ENCODE measurements around the gene KCNMA1. TPM values are rescaled to one million over a fixed set of nuclear protein-coding genes. Genes with fewer than 3 reads are reported as not detected.
"Not testable (repeated sequence)": the region's sequence is repeated elsewhere in the genome, so short reads cannot be mapped to it uniquely, and the experiment has no call there.

KCNMA1 gene
- total RNA-seq, 3 donors from 2014 or later, result 45.4 to 312 (median 62.4) TPM

DNA sequence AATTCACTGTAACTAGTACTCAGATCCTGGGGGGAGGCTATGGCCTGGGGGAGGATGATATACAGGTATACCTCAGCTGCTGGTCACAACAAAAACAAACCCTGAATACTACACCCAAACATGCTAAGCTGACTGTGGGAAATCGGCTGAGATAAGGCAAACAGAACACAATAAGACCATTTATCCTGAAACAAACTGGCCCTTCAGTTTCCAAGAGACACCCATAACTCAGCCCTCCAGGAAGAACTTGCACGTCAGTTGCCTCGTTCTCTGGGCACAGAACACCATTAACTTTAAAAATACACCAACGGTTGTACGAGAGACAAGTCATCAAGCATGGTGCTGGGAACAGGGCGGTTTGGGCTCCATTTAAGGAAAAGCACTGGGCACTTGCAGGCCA is 24.1 kb upstream of the KCNMA1 start:
- no peaks in the 10 kb centered on the region for H3K9me3 ChIP-seq
- TF ChIP-seq, protein P1, sequence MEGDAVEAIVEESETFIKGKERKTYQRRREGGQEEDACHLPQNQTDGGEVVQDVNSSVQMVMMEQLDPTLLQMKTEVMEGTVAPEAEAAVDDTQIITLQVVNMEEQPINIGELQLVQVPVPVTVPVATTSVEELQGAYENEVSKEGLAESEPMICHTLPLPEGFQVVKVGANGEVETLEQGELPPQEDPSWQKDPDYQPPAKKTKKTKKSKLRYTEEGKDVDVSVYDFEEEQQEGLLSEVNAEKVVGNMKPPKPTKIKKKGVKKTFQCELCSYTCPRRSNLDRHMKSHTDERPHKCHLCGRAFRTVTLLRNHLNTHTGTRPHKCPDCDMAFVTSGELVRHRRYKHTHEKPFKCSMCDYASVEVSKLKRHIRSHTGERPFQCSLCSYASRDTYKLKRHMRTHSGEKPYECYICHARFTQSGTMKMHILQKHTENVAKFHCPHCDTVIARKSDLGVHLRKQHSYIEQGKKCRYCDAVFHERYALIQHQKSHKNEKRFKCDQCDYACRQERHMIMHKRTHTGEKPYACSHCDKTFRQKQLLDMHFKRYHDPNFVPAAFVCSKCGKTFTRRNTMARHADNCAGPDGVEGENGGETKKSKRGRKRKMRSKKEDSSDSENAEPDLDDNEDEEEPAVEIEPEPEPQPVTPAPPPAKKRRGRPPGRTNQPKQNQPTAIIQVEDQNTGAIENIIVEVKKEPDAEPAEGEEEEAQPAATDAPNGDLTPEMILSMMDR (IDR thresholded peaks at IDR 0.05), result no peak
- no peak overlapping the region for H3K4me3 ChIP-seq
- intact Hi-C loops (cut with DNase I, micrococcal nuclease), result no loop called here
- no peak for ATAC-seq
- no peaks in the 10 kb centered on the region for H3K36me3 ChIP-seq (ENCODE audit: low read depth)
- H3K4me1 ChIP-seq (ENCODE audit: low read depth), result no peaks in the 10 kb centered on the region
- DNase-seq, result no peak

DNA sequence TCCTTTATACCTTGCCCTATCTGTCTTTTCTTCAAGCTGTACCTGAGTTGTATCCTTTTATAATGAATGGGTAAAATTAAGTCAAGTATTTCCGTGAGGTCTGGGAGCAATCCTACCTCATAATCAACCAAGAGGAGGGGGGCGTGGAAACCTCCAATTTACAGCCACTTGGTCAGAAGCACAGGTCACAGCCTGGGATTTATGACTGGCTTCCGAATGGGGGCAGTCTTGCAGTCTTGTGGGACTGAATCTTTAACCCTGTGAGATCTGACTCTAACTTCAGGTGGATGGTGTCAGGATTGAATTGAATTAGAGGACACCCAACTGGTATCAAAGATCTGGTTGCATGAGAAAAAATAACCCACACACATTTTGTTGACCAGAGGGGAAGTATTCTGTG is 23.5 kb upstream of the KCNMA1 start:
- DNase-seq, result no peak
- TF ChIP-seq, protein P1 (IDR thresholded peaks at IDR 0.05), result no peak
- no peaks in the 10 kb centered on the region for H3K4me1 ChIP-seq (ENCODE audit: low read depth)
- H3K9me3 ChIP-seq, result no peaks in the 10 kb centered on the region
- no peaks in the 10 kb centered on the region for H3K36me3 ChIP-seq (ENCODE audit: low read depth)
- H3K4me3 ChIP-seq, result no peak overlapping the region
- intact Hi-C loops (cut with DNase I, micrococcal nuclease), result no loop called here
- ATAC-seq, result no peak

DNA sequence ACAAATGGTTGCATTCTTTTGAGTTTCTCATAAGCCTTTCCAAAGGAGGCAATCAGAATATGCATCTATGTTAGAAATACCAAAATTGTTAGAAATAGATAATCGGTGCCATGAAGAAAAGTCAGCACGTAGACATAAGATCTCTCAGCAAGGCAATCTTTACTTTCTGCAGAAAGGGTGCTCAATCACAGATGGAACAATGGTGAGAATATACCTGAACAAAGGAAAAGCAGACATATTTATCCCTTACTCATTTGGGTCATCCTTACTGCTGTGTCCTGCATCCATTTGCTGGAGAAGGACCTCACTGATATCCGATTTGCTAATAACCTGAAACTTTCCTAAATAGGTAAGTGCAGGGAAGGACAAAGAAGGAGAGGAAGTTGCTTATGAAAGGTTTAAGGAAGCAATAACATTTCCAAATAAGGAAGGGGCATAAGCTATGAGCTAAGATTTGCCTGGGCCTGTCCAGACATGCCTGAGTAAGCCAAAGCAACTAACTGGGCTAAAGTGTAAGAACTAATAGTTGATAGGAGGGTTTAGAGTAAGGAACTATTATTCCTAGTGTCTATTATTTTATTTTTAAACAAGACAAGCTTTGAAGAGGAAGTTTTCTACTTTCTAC is 21.6 kb upstream of the KCNMA1 start:
- H3K9me3 ChIP-seq; intact Hi-C loops (cut with DNase I, micrococcal nuclease); ATAC-seq; H3K36me3 ChIP-seq (ENCODE audit: low read depth); H3K4me1 ChIP-seq (ENCODE audit: low read depth); H3K4me3 ChIP-seq; DNase-seq: not testable (repeated sequence)

DNA sequence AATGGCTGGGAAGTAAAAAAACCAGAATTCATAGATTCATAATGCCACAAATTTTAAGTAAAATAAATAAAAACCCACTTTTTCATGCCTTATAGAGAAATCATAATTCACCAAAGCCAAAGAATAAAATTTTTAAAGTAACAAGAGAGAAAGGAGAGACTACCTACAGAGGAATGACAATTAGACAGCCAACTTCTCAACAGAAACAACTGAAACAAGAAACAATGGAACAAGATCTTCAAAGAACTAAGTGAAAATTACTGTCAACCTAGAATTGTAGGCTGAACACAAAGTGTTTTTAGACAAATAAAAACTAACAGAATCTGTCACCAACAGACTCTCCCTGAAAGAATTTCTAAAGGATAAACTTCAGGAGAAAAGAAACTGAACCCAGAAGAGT is 15.6 kb upstream of the KCNMA1 start:
- Histone ChIP-seq H3K4me1 (ENCODE audit: low read depth) (no peaks in the 10 kb centered on the region), H3K4me3 (no peak overlapping the region), H3K9me3 (no peaks in the 10 kb centered on the region), H3K36me3 (ENCODE audit: low read depth) (no peaks in the 10 kb centered on the region)
- ATAC-seq (no peak), DNase-seq (no peak)
- intact Hi-C loops (cut with DNase I, micrococcal nuclease), result no loop called here
- TF ChIP-seq, protein P1 (IDR thresholded peaks at IDR 0.05), result no peak

DNA sequence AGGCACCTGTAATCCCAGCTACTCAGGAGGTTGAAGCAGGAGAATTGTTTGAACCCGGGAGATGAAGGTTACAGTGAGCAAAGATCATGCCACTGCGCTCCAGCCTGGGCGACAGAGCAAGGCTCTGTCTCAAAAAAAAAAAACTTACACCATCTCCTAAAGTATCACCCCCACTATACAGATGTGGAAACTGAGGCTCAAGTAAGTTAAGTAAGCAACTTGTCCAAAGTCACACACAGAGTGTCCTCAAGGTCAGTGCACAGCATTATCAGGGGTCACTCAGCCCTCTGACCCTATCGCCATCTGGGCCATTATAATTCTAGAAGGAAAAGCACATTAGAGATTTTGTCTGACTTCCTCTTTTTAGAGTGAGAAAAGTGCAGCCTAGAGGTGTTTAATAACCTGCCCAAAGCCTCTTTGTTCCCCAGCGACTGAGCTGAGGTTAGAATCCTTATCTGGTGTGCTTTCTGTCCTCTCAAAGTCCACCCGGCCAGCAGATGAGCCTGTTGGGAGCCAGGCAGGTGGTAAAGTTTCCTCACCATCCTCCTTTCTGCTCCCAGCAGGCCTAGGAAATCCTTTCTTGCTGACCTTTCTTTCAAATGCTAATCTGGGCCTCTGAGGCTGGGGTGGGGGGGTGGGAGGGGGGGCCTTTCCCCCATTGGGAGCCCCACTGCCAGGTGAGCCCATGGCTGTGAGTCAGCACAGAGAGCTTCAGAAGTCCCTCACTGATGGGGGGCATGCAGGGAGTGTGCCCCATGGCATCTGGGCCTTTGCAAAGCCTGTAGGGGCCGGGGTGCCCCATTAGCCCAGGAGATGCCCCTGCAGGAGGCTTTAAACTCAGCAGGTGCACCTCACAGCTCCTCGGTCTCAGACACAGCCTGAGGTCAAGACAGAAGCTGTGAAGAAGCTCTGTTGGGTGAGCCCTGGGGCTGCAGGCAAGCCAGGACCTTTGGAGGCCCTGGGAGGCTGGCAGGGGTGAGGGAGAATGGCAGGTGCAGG is 12.0 kb upstream of the KCNMA1 start:
- no peaks in the 10 kb centered on the region for H3K9me3 ChIP-seq
- no peaks in the 10 kb centered on the region for H3K36me3 ChIP-seq (ENCODE audit: low read depth)
- H3K4me3 ChIP-seq, result no peak overlapping the region
- H3K4me1 ChIP-seq (ENCODE audit: low read depth), result no peaks in the 10 kb centered on the region
- DNase-seq (no peak), ATAC-seq (no peak)
- intact Hi-C loops (cut with DNase I, micrococcal nuclease), result no loop called here
- TF ChIP-seq, protein P1 (IDR thresholded peaks at IDR 0.05), result no peak

DNA sequence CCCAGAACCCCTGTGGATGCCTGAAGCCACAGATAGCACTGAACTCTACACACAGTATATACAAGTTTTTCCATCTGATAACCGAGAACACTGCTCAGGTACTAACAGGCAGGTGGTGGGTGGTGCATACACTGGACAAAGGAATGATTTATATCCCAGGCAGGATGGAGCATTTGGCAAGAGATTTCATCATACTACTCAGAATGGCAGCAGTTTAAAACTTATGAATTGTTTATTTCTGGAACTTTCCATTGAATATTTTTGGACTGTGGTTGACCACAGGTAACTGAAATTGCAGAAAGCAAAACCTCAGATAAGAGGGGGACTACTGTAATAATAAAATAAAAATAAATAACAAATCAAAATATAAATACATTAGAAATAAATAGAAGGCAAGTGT is 10.9 kb upstream of the KCNMA1 start:
- no peak for ATAC-seq

More for the DNA sequence above, 10.9 kb upstream of the KCNMA1 start:
- Histone ChIP-seq H3K9me3 (no peaks in the 10 kb centered on the region), H3K36me3 (ENCODE audit: low read depth) (no peaks in the 10 kb centered on the region), H3K4me3 (no peak overlapping the region), H3K4me1 (ENCODE audit: low read depth) (no peaks in the 10 kb centered on the region)
- intact Hi-C loops (cut with DNase I, micrococcal nuclease), result no loop called here
- TF ChIP-seq, protein P1 (IDR thresholded peaks at IDR 0.05), result no peak
- no peak for DNase-seq
